Ascending aorta (tissue), 2 donors: Measurements from ENCODE around the gene P3H2. TPM values are rescaled to one million over a fixed set of nuclear protein-coding genes. Genes with fewer than 3 reads are reported as not detected.

Source experiments
- DNase-seq, 2 donors: peaks; one replicate each; pipeline ENCODE4 v3.0.0-alpha.2; 2019; ENCODE audit warnings: low spot score in 2 of 2
- H3K27ac ChIP-seq, 2 donors: fragments of 200-600 bp; sonication (generic); one replicate each; pipeline ENCODE4 v1.5.1; 2016 to 2017; ENCODE audit warnings: mild to moderate bottlenecking in 1 of 2
- H3K27me3 ChIP-seq: fragments of 200-600 bp; sonication (generic); one replicate; pipeline ENCODE4 v1.5.1; 2017
- H3K36me3 ChIP-seq, 2 donors: fragments of 200-600 bp; sonication (generic); one replicate each; pipeline ENCODE4 v1.5.1; 2016
- H3K4me1 ChIP-seq, 2 donors: fragments of 200-600 bp; sonication (generic); one replicate each; pipeline ENCODE4 v1.5.1; 2016 to 2017; ENCODE audit warnings: mild to moderate bottlenecking in 1 of 2
- H3K4me3 ChIP-seq, 2 donors: fragments of 200-600 bp; sonication (generic); one replicate each; pipeline ENCODE4 v1.5.1; 2016 to 2017; ENCODE audit warnings: mild to moderate bottlenecking in 1 of 2
- H3K9me3 ChIP-seq, 2 donors: fragments of 200-600 bp; sonication (generic); one replicate each; pipeline ENCODE4 v1.5.1; 2016
- intact Hi-C: fragments of 100-400 bp; cut with DNase I; formaldehyde crosslinking; loops from one replicate; pipeline ENCODE4 v1.15.1; 2023
- total RNA-seq: library from RNA; depleted of rRNA; stranded (reverse); fragments of >200 nt; gene quantifications from one replicate; pipeline ENCODE4 v1.1.0, GENCODE V29; 2016
- TF ChIP-seq, protein P1 (sequence below), 3 experiments: fragments of 200-600 bp in 2 of 3; fragments of 450-650 bp in 1 of 3; sonication (generic) in 2 of 3; IDR thresholded peaks; one replicate each; pipeline ENCODE4 v1.5.1; 2016 to 2019; ENCODE audit warnings: antibody characterized with exemption in 3 of 3, mild to moderate bottlenecking in 1 of 3, moderate library complexity in 1 of 3

Gene P3H2
- total RNA-seq, 1 donor from 2014 or later = 15.6 TPM

DNA sequence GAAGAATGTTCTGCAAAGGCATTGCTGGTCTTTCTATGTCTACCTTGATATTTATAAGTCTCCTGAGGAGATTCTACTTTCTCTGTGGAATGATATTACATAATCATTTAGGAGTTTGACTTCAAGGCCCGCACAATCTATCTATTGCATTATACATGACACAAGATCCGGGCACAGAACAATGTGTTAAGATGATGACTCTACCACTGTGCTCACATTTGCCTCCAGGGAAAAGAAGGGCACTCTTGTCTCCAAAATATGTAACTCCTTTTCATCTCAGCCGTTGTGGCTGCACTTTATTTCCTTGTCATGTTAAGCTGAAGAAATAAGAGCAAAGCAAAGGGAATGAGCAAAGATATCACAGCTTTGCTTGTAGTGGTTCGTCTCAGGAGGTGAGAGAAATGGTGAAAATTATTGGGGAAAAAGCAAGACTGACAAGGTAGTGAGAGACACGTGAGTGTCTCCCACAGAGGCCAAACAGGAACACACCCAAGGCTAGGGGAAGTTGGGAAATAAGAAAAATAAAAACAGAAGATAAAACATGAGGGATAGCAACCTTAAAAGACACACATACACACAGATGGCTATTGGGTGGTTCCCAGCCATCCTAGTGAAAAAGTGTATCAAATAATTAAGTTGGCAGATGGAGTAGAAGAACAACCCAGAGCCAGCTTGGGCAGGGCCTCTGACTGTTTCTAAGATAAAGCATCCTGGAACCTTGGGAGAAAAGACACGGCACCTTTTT lies 184.3 kb downstream of the P3H2 start:
- no peaks in the 10 kb centered on the region for H3K27me3 ChIP-seq
- H3K27ac ChIP-seq = no peak overlapping the region
- H3K4me3 ChIP-seq = no peak overlapping the region
- TF ChIP-seq, protein P1, sequence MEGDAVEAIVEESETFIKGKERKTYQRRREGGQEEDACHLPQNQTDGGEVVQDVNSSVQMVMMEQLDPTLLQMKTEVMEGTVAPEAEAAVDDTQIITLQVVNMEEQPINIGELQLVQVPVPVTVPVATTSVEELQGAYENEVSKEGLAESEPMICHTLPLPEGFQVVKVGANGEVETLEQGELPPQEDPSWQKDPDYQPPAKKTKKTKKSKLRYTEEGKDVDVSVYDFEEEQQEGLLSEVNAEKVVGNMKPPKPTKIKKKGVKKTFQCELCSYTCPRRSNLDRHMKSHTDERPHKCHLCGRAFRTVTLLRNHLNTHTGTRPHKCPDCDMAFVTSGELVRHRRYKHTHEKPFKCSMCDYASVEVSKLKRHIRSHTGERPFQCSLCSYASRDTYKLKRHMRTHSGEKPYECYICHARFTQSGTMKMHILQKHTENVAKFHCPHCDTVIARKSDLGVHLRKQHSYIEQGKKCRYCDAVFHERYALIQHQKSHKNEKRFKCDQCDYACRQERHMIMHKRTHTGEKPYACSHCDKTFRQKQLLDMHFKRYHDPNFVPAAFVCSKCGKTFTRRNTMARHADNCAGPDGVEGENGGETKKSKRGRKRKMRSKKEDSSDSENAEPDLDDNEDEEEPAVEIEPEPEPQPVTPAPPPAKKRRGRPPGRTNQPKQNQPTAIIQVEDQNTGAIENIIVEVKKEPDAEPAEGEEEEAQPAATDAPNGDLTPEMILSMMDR (IDR thresholded peaks at IDR 0.05) = no peak
- H3K36me3 ChIP-seq = no peaks in the 10 kb centered on the region
- H3K4me1 ChIP-seq = no peaks in the 10 kb centered on the region
- no peaks in the 10 kb centered on the region for H3K9me3 ChIP-seq
- no peak for DNase-seq
- intact Hi-C loops = no loop called here

DNA sequence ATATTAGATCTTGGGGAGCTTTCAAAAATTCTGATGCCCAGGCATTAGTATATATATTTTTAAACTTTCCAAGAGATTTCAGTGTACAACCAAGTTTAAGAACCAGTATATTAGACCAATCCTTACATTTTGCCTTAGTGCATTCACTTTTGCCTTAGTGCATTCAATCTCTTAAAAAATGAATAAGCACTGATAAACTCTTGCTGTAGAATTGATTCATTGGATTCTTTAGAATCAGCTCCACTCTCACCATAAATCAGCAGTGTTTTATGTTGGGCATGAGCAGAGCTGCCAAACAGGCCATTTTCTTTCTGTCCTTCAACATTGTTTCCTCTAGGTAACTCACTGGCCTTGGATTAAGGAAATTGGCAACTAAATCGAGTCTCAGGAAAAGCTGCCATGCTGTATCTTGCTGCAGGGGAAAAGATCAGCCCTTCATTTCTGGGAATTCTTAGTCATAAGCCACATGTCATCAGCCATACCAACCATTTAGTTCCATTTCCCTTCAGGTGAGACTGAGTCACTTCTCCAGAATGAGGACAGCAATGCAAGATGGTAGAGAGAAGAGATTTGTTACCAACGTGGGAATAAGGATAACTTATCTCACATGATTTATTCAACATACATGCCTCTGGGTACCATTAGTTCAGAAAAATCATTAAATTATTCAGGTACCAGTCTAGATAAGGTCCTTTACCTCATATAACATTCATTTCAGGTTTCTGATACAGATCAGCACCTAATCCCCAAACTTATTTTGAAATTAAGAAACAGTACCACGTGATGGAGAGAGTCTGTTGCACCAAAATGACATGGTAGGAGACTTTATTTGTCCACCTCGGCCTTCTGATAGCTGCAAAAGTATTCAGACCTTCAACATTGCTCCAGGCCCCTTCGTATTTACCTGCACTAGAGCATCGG lies 192.5 kb downstream of the P3H2 start:
- Histone ChIP-seq H3K4me3 (no peak overlapping the region), H3K27me3 (no peaks in the 10 kb centered on the region), H3K36me3 (no peaks in the 10 kb centered on the region), H3K4me1 (no peaks in the 10 kb centered on the region), H3K9me3 (no peaks in the 10 kb centered on the region), H3K27ac (no peak overlapping the region)
- DNase-seq = no peak
- TF ChIP-seq, protein P1 (IDR thresholded peaks at IDR 0.05) = no peak
- intact Hi-C loops = no loop called here

DNA sequence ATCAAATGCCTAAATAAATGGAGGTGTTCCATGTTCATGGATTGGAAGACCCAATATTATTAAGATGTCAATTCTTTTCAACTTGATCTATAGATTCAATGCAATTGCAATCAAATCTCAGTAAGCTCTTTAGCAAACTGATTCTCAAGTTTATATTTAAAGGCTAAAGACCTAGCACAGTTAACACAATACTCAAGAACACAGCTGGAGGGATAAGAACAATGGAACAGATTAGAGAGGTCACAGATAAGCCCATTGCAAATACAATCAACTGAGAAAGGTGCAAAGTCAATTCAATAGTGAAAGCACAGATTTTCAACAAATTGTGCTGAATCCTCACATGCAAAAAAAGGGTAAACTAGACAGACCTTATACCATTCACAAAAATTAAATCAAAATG lies 198.9 kb downstream of the P3H2 start:
- TF ChIP-seq, protein P1 (IDR thresholded peaks at IDR 0.05) = no peak
- Histone ChIP-seq H3K4me1 (no peaks in the 10 kb centered on the region), H3K36me3 (no peaks in the 10 kb centered on the region), H3K9me3 (no peaks in the 10 kb centered on the region), H3K27me3 (no peaks in the 10 kb centered on the region), H3K27ac (no peak overlapping the region), H3K4me3 (no peak overlapping the region)
- no peak for DNase-seq
- intact Hi-C loops = no loop called here

DNA sequence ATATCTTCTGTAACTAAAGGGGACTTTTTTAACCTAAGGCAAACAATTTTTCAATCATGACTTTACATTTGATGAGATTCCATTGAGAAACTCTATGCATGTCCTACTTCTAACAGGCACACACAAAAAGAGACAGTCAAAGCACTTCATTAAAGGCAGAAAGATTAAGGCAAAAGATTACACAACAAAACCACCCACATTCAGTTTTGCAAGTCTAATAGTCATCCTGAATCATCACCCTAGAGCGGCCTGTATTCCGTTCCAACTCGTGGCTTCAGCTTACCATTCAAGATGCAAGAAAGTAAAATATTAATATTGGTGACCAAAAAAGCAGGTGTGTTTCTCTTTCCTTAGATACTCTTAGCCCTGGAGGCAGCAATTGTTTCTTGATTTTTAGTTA lies 205.9 kb downstream of the P3H2 start:
- intact Hi-C loops = no loop called here
- Histone ChIP-seq H3K27me3 (no peaks in the 10 kb centered on the region), H3K27ac (no peak overlapping the region), H3K4me3 (no peak overlapping the region), H3K36me3 (no peaks in the 10 kb centered on the region), H3K4me1 (no peaks in the 10 kb centered on the region), H3K9me3 (no peaks in the 10 kb centered on the region)
- DNase-seq = no peak
- TF ChIP-seq, protein P1 (IDR thresholded peaks at IDR 0.05) = no peak

DNA sequence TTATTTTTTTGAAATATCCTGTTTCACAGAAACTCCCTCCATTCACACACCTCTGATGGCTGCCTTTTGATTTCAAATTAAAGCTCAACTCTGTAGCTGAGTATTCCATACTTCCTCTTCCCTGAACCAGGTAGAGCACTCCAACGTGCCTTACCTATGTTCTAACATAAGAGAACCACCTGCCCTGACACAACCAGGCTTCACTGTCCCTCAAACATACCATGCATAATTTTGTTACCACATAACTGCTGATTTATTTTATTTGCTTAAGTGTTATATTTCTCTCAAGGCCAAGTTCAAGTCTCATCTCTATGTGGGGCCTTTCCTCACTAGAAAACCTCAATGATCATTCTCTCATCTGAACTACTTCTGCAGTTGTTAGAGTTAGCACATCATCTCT lies 209.7 kb downstream of the P3H2 start:
- DNase-seq = no peak
- H3K4me3 ChIP-seq = no peak overlapping the region
- no peak overlapping the region for H3K27ac ChIP-seq
- H3K9me3 ChIP-seq = no peaks in the 10 kb centered on the region
- intact Hi-C loops = no loop called here
- H3K36me3 ChIP-seq = no peaks in the 10 kb centered on the region
- no peaks in the 10 kb centered on the region for H3K4me1 ChIP-seq
- no peaks in the 10 kb centered on the region for H3K27me3 ChIP-seq
- TF ChIP-seq, protein P1 (IDR thresholded peaks at IDR 0.05) = no peak
